Gastrocnemius medialis (tissue), 4 donors: ENCODE measurements around the gene CDK3. TPM values are rescaled to one million over a fixed set of nuclear protein-coding genes. Genes with fewer than 3 reads are reported as not detected.
A peak's percentile ranks its signal among the peaks of the same experiment; 100 is the strongest.

Source experiments
- ATAC-seq, 2 donors: fragments of 150-250 bp; one replicate each; pipeline ENCODE4 v1.9.1; 2016
- DNase-seq, 2 donors: peaks; one replicate each; pipeline ENCODE4 v3.0.0-alpha.2; 2019
- H3K27ac ChIP-seq, 4 donors: fragments of 200-600 bp; sonication (generic); 1 replicate in 1 of 4; 2 replicates in 3 of 4; pipeline ENCODE4 v1.5.1; 2016 to 2018; ENCODE audit warnings: mild to moderate bottlenecking in 2 of 4, moderate library complexity in 1 of 4
- H3K27me3 ChIP-seq, 3 donors: fragments of 200-600 bp; sonication (generic) in 2 of 3; 1 replicate in 1 of 3; 2 replicates in 2 of 3; pipeline versions ENCODE4 v1.5.1 to v1.6.0; 2016 to 2019; ENCODE audit warnings: mild to moderate bottlenecking in 1 of 3, moderate library complexity in 1 of 3
- H3K36me3 ChIP-seq, 2 donors: fragments of 200-600 bp; sonication (generic) in 1 of 2; one replicate each; pipeline ENCODE4 v1.5.1; 2017 to 2018
- H3K4me1 ChIP-seq, 2 donors: fragments of 200-600 bp; sonication (generic) in 1 of 2; one replicate each; pipeline ENCODE4 v1.5.1; 2016 to 2017; ENCODE audit warnings: mild to moderate bottlenecking in 2 of 2
- H3K4me3 ChIP-seq, 4 donors: fragments of 200-600 bp; sonication (generic) in 3 of 4; 1 replicate in 1 of 4; 2 replicates in 3 of 4; pipeline ENCODE4 v1.5.1; 2016 to 2019; ENCODE audit warnings: mild to moderate bottlenecking in 2 of 4
- H3K9me3 ChIP-seq, 3 donors: fragments of 200-600 bp; sonication (generic) in 2 of 3; 1 replicate in 1 of 3; 2 replicates in 2 of 3; pipeline ENCODE4 v1.5.1; 2016 to 2019
- CTCF ChIP-seq, 5 experiments: fragments of 450-650 bp in 3 of 5; fragments of 200-600 bp in 2 of 5; sonication (generic) in 2 of 5; IDR thresholded peaks in 4 of 5; conservative IDR thresholded peaks in 1 of 5; 1 replicate in 4 of 5; 2 replicates in 1 of 5; pipeline ENCODE4 v1.5.1; 2016 to 2019; ENCODE audit warnings: antibody characterized with exemption in 5 of 5, mild to moderate bottlenecking in 3 of 5, moderate library complexity in 3 of 5
- POLR2A ChIP-seq, 2 donors: fragments of 450-650 bp; IDR thresholded peaks; one replicate each; pipeline ENCODE4 v1.6.1; 2017; ENCODE audit warnings: antibody characterized with exemption in 2 of 2, mild to moderate bottlenecking in 2 of 2, moderate library complexity in 2 of 2
- in situ Hi-C, 4 donors: fragments of 200-750 bp; cut with MboI; loops; one replicate each; pipeline versions ENCODE4 v1.15.0 to v1.8.0; 2017; ENCODE audit warnings: low sequenced_read_pairs in 4 of 4
- intact Hi-C: fragments of 100-400 bp; cut with DNase I; formaldehyde crosslinking; loops from one replicate; pipeline ENCODE4 v1.15.1; 2023; ENCODE audit warnings: low total_unique reads
- total RNA-seq, 4 donors: library from RNA; depleted of rRNA; stranded (reverse); fragments of >200 nt; gene quantifications; one replicate each; pipeline versions ENCODE4 v1.1.0 to v1.2.3, GENCODE V29; 2016

CDK3 gene
- total RNA-seq, result 1 to 10 TPM in 2 of 4 donors, under 1 TPM in 2; 0.33 to 1.8 (median 1.1) TPM

GRCh38 chr17:76000755-76001521 is at the start of gene CDK3:
Gene CDK3, plus strand, starts transcription at chr17:76000855. Its CDS starts 571 bp downstream, at chr17:76001426.
- intact Hi-C loops (no loop called here), in situ Hi-C loops (no loop called here)
- Histone ChIP-seq H3K27me3 (no peaks in the 10 kb centered on the region), H3K36me3 (no peaks in the 10 kb centered on the region), H3K27ac (no peak within 1 kb of the TSS), H3K4me3 (no peak within 1 kb of the TSS), H3K9me3 (no peaks in the 10 kb centered on the region), H3K4me1 (peaks cover 13 to 16% of the 10 kb centered on the region in 2 donors)
- no peak for DNase-seq
- no peak for TF ChIP-seq POLR2A (IDR thresholded peaks at IDR 0.05)
- TF ChIP-seq CTCF (IDR thresholded peaks at IDR 0.05 in 4 of 5, conservative IDR thresholded peaks at IDR 0.05 in 1 of 5), result no peak
- ATAC-seq, result no peak

- H3K4me1 ChIP-seq, result peaks cover 0 to 8% of the 10 kb centered on the region in 2 donors
- ATAC-seq (peak in 1 of 2 donors; percentile 45), DNase-seq (no peak)
- H3K27ac ChIP-seq, result peak overlapping the region in 2 of 4 donors; percentile 15 to 31
- in situ Hi-C loops, result no loop called here
- peaks cover 0 to 98% of the 10 kb centered on the region in 2 donors for H3K36me3 ChIP-seq
- H3K4me3 ChIP-seq, result no peak overlapping the region
- intact Hi-C loops, result no loop called here
- H3K9me3 ChIP-seq, result no peaks in the 10 kb centered on the region
- no peaks in the 10 kb centered on the region for H3K27me3 ChIP-seq
- no peak for TF ChIP-seq CTCF (IDR thresholded peaks at IDR 0.05 in 4 of 5, conservative IDR thresholded peaks at IDR 0.05 in 1 of 5)
- TF ChIP-seq POLR2A (IDR thresholded peaks at IDR 0.05), result no peak
Measured at GRCh38 chr17:75950855-75951554, 49.6 kb upstream of the CDK3 start.

- in situ Hi-C loops, result no loop called here
- intact Hi-C loops, result no loop called here
- no peak for TF ChIP-seq POLR2A (IDR thresholded peaks at IDR 0.05)
- no peak for TF ChIP-seq CTCF (IDR thresholded peaks at IDR 0.05 in 4 of 5, conservative IDR thresholded peaks at IDR 0.05 in 1 of 5)
- ATAC-seq (no peak), DNase-seq (no peak)
- Histone ChIP-seq H3K4me3 (no peak overlapping the region), H3K9me3 (no peaks in the 10 kb centered on the region), H3K4me1 (no peaks in the 10 kb centered on the region), H3K27me3 (no peaks in the 10 kb centered on the region), H3K36me3 (peaks cover 0 to 31% of the 10 kb centered on the region in 2 donors), H3K27ac (no peak overlapping the region)
Measured at GRCh38 chr17:75959051-75959838, 41.4 kb upstream of the CDK3 start.

GRCh38 chr17:75959839-75960511 is 40.7 kb upstream of the CDK3 start:
- Histone ChIP-seq H3K27ac (no peak overlapping the region), H3K27me3 (no peaks in the 10 kb centered on the region), H3K4me1 (no peaks in the 10 kb centered on the region), H3K36me3 (peaks cover 0 to 31% of the 10 kb centered on the region in 2 donors), H3K4me3 (no peak overlapping the region), H3K9me3 (no peaks in the 10 kb centered on the region)
- TF ChIP-seq CTCF (IDR thresholded peaks at IDR 0.05 in 4 of 5, conservative IDR thresholded peaks at IDR 0.05 in 1 of 5) (no peak), POLR2A (IDR thresholded peaks at IDR 0.05) (no peak)
- DNase-seq, result no peak
- in situ Hi-C loops (no loop called here), intact Hi-C loops (no loop called here)
- ATAC-seq, result no peak
